H1 (cell line): ENCODE data around the gene SCGN. TPM values are rescaled to one million over a fixed set of nuclear protein-coding genes. Genes with fewer than 3 reads are reported as not detected.

Source experiments
- ATF2 ChIP-seq: IDR thresholded peaks from 2 replicates; pipeline ENCODE4 v1.6.1; 2012; ENCODE audit warnings: low read length, inconsistent platforms
- ATF3 ChIP-seq: IDR thresholded peaks from 2 replicates; pipeline ENCODE4 v1.6.1; 2011; ENCODE audit warnings: low read depth, mild to moderate bottlenecking, low read length; ENCODE audit not compliant: insufficient read depth
- CREB1 ChIP-seq: IDR thresholded peaks from 2 replicates; pipeline ENCODE4 v1.6.1; 2012; ENCODE audit warnings: inconsistent platforms
- RAD21 ChIP-seq, 2 experiments: IDR thresholded peaks in 1 of 2; conservative IDR thresholded peaks in 1 of 2; 2 replicates each; pipeline ENCODE4 v1.6.1; 2011; ENCODE audit warnings: low read depth in 2 of 2, low read length in 2 of 2, improper control_type of control experiment in 1 of 2, inconsistent platforms in 1 of 2, mild to moderate bottlenecking in 1 of 2, moderate library complexity in 1 of 2
- SIN3A ChIP-seq, 2 experiments: IDR thresholded peaks in 1 of 2; conservative IDR thresholded peaks in 1 of 2; 2 replicates each; pipeline ENCODE4 v1.6.1; 2011 to 2012; ENCODE audit warnings: low read length in 2 of 2, improper control_type of control experiment in 1 of 2, low read depth in 1 of 2, mild to moderate bottlenecking in 1 of 2
- SUZ12 ChIP-seq: fragments of 200-600 bp; sonication (generic); IDR thresholded peaks from 2 replicates; pipeline ENCODE4 v1.6.1; 2012; ENCODE audit warnings: mild to moderate bottlenecking, inconsistent platforms, low read length, moderate library complexity, mixed read lengths
- polyA plus RNA-seq, 7 experiments: library from polyadenylated mRNA; depleted of rRNA in 3 of 7; stranded (reverse) in 5 of 7; unstranded in 2 of 7; fragments of >200 nt in 5 of 7; fragments of 200-250 nt in 2 of 7; gene quantifications; 1 replicate in 5 of 7; 2 replicates in 1 of 7; 4 replicates in 1 of 7; pipeline versions ENCODE4 v1.2.1 to v1.2.3, GENCODE V29; 2011 to 2013; ENCODE audit warnings: missing spikeins in 2 of 7, mixed read lengths in 2 of 7
- total RNA-seq: library from RNA; stranded (reverse); fragmentation: NEBNext Ultra II Directional; extraction: Animal tissue kit (Norgen Biotek cat#: 25700); gene quantifications from 2 replicates; pipeline ENCODE4 v1.2.1, GENCODE V29; 2021

The SCGN gene
- total and polyA plus RNA-seq, 2 of the 8 experiments (the other 6 are each of a cell fraction or from before 2014, with no cell fraction given) = not detected

GRCh38 chr6:25612666-25613065 is 39.3 kb upstream of the SCGN start (continued):
- no peak for TF ChIP-seq SUZ12
- no peak for TF ChIP-seq SIN3A (conservative IDR thresholded peaks at IDR 0.05 in 1 of 2, IDR thresholded peaks at IDR 0.05 in 1 of 2; ENCODE audit: low read depth in 1 of 2, low read length in 2 of 2)
- TF ChIP-seq CREB1 = no peak
- TF ChIP-seq RAD21 (IDR thresholded peaks at IDR 0.05 in 1 of 2, conservative IDR thresholded peaks at IDR 0.05 in 1 of 2; ENCODE audit: low read depth in 2 of 2, low read length in 2 of 2) = no peak
- no peak for TF ChIP-seq ATF2
- no peak for TF ChIP-seq ATF3
- TF ChIP-seq, all 59 proteins: peak for 0
